Astrocyte (in vitro differentiated cells and primary cell): ENCODE data around the gene ADGRD1. TPM values are rescaled to one million over a fixed set of nuclear protein-coding genes. Genes with fewer than 3 reads are reported as not detected.

Source experiments
- DNase-seq: peaks from one replicate; pipeline ENCODE4 v3.0.0-alpha.2; 2010; ENCODE audit warnings: low read depth
- FAIRE-seq: peaks from 2 replicates; lab custom pipeline; 2011; peaks lifted over from hg19 to GRCh38; lab: Jason Lieb, UNC
- H2AFZ ChIP-seq: 2 replicates; pipeline ENCODE4 v1.6.0; 2012; ENCODE audit warnings: low read depth, low read length, inconsistent platforms
- H3K27ac ChIP-seq: 2 replicates; pipeline ENCODE4 v1.5.1; 2011; ENCODE audit warnings: low read depth, low read length, inconsistent platforms
- H3K27me3 ChIP-seq: 2 replicates; pipeline ENCODE4 v1.6.0; 2011; ENCODE audit warnings: low read length, inconsistent platforms; ENCODE audit not compliant: insufficient read depth
- H3K36me3 ChIP-seq: 2 replicates; pipeline ENCODE4 v1.5.1; 2011; ENCODE audit warnings: low read length, inconsistent platforms; ENCODE audit not compliant: insufficient read depth
- H3K4me1 ChIP-seq: 2 replicates; pipeline ENCODE4 v1.5.1; 2011; ENCODE audit warnings: low read length, inconsistent platforms; ENCODE audit not compliant: insufficient read depth
- H3K4me2 ChIP-seq: 2 replicates; pipeline ENCODE4 v1.6.0; 2012; ENCODE audit warnings: low read length, inconsistent platforms
- H3K4me3 ChIP-seq: 2 replicates; pipeline ENCODE4 v1.5.1; 2011; ENCODE audit warnings: low read depth, mild to moderate bottlenecking, low read length, inconsistent platforms; ENCODE audit not compliant: insufficient read depth
- H3K79me2 ChIP-seq: 2 replicates; pipeline ENCODE4 v1.6.0; 2012; ENCODE audit warnings: mild to moderate bottlenecking, low read length, inconsistent platforms; ENCODE audit not compliant: insufficient read depth
- H3K9ac ChIP-seq: 2 replicates; pipeline ENCODE4 v1.6.0; 2012; ENCODE audit warnings: mild to moderate bottlenecking, low read length, inconsistent platforms
- H3K9me3 ChIP-seq: 2 replicates; pipeline ENCODE4 v1.5.1; 2012; ENCODE audit warnings: low read depth, mild to moderate bottlenecking, low read length, inconsistent platforms; ENCODE audit not compliant: insufficient read depth
- H4K20me1 ChIP-seq: 2 replicates; pipeline ENCODE4 v1.6.0; 2012; ENCODE audit warnings: low read length, inconsistent platforms; ENCODE audit not compliant: insufficient read depth
- H3K27ac Mint-ChIP-seq: one replicate; pipeline ENCODE4 v1.8.0; 2021; ENCODE audit warnings: mild to moderate bottlenecking, mixed read lengths; ENCODE audit not compliant: unreplicated experiment
- H3K27me3 Mint-ChIP-seq: one replicate; pipeline ENCODE4 v1.8.0; 2021; ENCODE audit warnings: low read depth, mixed read lengths; ENCODE audit not compliant: unreplicated experiment
- H3K36me3 Mint-ChIP-seq: one replicate; pipeline ENCODE4 v1.8.0; 2021; ENCODE audit warnings: low read depth, mixed read lengths; ENCODE audit not compliant: unreplicated experiment
- H3K4me1 Mint-ChIP-seq: one replicate; pipeline ENCODE4 v1.8.0; 2021; ENCODE audit warnings: low read depth, mixed read lengths; ENCODE audit not compliant: unreplicated experiment
- H3K4me3 Mint-ChIP-seq: one replicate; pipeline ENCODE4 v1.8.0; 2021; ENCODE audit warnings: mild to moderate bottlenecking, moderate library complexity, mixed read lengths; ENCODE audit not compliant: unreplicated experiment
- H3K9me3 Mint-ChIP-seq: one replicate; pipeline ENCODE4 v1.8.0; 2021; ENCODE audit warnings: mild to moderate bottlenecking, mixed read lengths; ENCODE audit not compliant: unreplicated experiment
- EZH2 ChIP-seq: IDR thresholded peaks from 2 replicates; pipeline ENCODE4 v1.6.1; 2012; ENCODE audit warnings: mild to moderate bottlenecking, low read length, inconsistent platforms; ENCODE audit not compliant: insufficient read depth
- total RNA-seq: library from RNA; stranded (reverse); gene quantifications from 2 replicates; pipeline ENCODE4 v1.2.1, GENCODE V29; 2021
- TF ChIP-seq, protein P1 (sequence below): IDR thresholded peaks from 2 replicates; pipeline ENCODE4 v1.5.1; 2011; ENCODE audit warnings: low read depth, mild to moderate bottlenecking, inconsistent platforms, low read length, moderate library complexity; ENCODE audit not compliant: insufficient read depth

ADGRD1 gene
- total RNA-seq, 1 donor from 2014 or later: 3.0 TPM

DNA sequence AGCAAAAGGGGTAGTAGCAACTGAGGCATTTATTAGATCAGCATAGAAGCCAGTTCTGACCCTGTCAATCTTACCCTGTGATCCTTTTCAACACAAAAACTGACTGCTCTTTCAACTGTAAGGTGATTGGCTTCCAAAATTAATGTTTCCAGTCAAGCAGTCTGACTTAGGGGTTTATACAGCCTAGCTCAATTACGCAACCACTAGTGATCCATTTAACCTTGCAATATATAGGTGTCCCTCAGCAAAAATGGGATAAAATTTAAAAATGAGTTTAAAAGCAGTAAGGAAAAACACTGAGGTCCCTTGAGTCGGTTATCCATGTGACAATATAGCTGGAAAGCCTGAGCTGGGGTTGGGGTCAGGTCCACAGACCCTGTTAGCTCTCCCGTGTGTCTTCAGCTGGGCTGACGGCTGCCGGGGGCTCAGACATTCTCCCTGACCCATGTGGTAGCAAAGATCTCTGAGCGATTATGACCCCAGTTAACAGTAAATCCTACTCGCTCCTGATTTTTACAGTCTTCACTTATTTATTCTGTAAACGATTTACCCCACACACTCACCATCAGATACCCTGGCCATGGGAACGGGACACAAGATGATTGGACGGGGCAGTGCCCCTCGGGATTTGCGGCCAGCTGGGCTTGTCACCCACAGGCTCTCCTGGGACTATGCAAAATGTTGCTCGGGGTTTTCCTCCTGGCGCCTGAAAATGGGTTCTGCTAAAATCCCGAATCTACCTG is 16.6 kb downstream of the ADGRD1 start:
- Mint-ChIP-seq H3K9me3 (no peaks in the 10 kb centered on the region), H3K27me3 (peaks cover 11% of the 10 kb centered on the region), H3K4me3 (no peak overlapping the region), H3K4me1 (no peaks in the 10 kb centered on the region), H3K27ac (no peak overlapping the region), H3K36me3 (no peaks in the 10 kb centered on the region)
- no peaks in the 10 kb centered on the region for H3K79me2 ChIP-seq
- no peak for DNase-seq
- no peak overlapping the region for H3K4me3 ChIP-seq
- H3K9ac ChIP-seq: no peak overlapping the region
- no peak overlapping the region for H3K4me2 ChIP-seq
- no peaks in the 10 kb centered on the region for H4K20me1 ChIP-seq
- H2AFZ ChIP-seq: no peak overlapping the region
- no peaks in the 10 kb centered on the region for H3K36me3 ChIP-seq
- H3K27me3 ChIP-seq: no peaks in the 10 kb centered on the region
- no peaks in the 10 kb centered on the region for H3K4me1 ChIP-seq
- no peak for TF ChIP-seq EZH2
- TF ChIP-seq, protein P1, sequence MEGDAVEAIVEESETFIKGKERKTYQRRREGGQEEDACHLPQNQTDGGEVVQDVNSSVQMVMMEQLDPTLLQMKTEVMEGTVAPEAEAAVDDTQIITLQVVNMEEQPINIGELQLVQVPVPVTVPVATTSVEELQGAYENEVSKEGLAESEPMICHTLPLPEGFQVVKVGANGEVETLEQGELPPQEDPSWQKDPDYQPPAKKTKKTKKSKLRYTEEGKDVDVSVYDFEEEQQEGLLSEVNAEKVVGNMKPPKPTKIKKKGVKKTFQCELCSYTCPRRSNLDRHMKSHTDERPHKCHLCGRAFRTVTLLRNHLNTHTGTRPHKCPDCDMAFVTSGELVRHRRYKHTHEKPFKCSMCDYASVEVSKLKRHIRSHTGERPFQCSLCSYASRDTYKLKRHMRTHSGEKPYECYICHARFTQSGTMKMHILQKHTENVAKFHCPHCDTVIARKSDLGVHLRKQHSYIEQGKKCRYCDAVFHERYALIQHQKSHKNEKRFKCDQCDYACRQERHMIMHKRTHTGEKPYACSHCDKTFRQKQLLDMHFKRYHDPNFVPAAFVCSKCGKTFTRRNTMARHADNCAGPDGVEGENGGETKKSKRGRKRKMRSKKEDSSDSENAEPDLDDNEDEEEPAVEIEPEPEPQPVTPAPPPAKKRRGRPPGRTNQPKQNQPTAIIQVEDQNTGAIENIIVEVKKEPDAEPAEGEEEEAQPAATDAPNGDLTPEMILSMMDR: no peak
- no peak overlapping the region for H3K27ac ChIP-seq
- no peaks in the 10 kb centered on the region for H3K9me3 ChIP-seq
- no peak for FAIRE-seq

DNA sequence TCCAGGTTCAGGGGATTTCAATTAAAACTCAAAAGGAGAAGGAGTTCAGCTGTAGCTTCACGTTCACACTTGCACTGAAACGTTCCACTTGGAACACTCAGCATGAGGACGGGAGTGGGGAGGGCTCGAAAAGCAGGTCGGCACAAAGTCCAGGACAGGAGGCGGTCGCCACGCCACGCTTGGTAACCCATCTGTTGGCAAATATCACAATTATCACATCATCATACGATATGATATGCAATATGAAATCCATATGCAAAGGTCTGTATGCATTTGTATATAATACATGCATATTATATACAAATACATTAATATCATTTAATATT is 17.2 kb downstream of the ADGRD1 start:
- no peak overlapping the region for H3K4me2 ChIP-seq
- no peak overlapping the region for H3K4me3 ChIP-seq
- no peaks in the 10 kb centered on the region for H4K20me1 ChIP-seq
- no peaks in the 10 kb centered on the region for H3K79me2 ChIP-seq
- no peaks in the 10 kb centered on the region for H3K9me3 ChIP-seq
- Mint-ChIP-seq H3K27ac (no peak overlapping the region), H3K4me1 (no peaks in the 10 kb centered on the region), H3K27me3 (peaks cover 16% of the 10 kb centered on the region), H3K36me3 (no peaks in the 10 kb centered on the region), H3K4me3 (no peak overlapping the region), H3K9me3 (no peaks in the 10 kb centered on the region)
- FAIRE-seq: no peak
- H3K36me3 ChIP-seq: no peaks in the 10 kb centered on the region
- H3K27me3 ChIP-seq: no peaks in the 10 kb centered on the region
- no peaks in the 10 kb centered on the region for H3K4me1 ChIP-seq
- H3K9ac ChIP-seq: no peak overlapping the region
- TF ChIP-seq EZH2: no peak
- TF ChIP-seq, protein P1: no peak
- H2AFZ ChIP-seq: no peak overlapping the region
- H3K27ac ChIP-seq: no peak overlapping the region
- no peak for DNase-seq

DNA sequence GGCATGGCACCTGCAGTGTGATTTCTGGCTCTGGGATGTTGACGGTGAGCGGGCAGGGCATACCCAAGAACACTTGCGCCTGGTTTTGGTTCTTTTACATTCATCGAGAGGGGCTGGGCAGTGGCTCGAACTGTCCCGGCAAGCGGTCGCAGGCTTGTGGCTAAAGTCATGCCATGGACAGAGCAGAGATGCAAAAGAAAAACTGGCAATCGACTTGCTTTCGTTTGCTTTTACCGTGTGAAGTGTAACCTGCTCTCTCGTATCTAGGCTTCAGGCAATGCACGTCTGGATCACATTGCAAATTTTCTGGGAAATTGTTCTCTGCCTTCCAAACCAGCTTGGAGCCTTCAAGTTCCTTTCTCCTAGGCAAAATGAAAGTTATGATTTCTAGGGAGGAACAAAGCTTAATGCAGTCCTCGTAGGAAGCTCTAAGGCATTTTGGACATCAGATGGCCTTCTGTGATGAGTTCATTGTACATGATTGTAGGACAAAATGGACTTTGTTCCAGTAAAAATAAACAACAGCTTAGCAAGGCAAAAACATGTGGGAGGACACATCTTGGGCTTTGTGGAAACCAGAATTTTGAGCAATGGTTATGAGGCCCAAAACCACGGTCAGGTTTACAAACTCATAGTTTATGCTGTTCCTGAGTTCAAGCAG is 18.3 kb downstream of the ADGRD1 start:
- Histone ChIP-seq H3K27me3 (no peaks in the 10 kb centered on the region), H2AFZ (no peak overlapping the region), H3K4me1 (no peaks in the 10 kb centered on the region), H3K9me3 (no peaks in the 10 kb centered on the region), H3K4me3 (no peak overlapping the region), H3K36me3 (no peaks in the 10 kb centered on the region), H3K4me2 (no peak overlapping the region), H3K9ac (no peak overlapping the region), H4K20me1 (no peaks in the 10 kb centered on the region), H3K27ac (no peak overlapping the region), H3K79me2 (no peaks in the 10 kb centered on the region)
- DNase-seq (no peak), FAIRE-seq (no peak)
- Mint-ChIP-seq H3K4me3 (no peak overlapping the region), H3K9me3 (no peaks in the 10 kb centered on the region), H3K36me3 (no peaks in the 10 kb centered on the region), H3K27ac (no peak overlapping the region), H3K27me3 (peaks cover 21% of the 10 kb centered on the region), H3K4me1 (no peaks in the 10 kb centered on the region)
- TF ChIP-seq, protein P1: no peak
- TF ChIP-seq EZH2: no peak
